Breast epithelium (tissue), 4 donors: ENCODE measurements around the gene P2RY11. TPM values are rescaled to one million over a fixed set of nuclear protein-coding genes. Genes with fewer than 3 reads are reported as not detected.

Source experiments
- DNase-seq, 2 donors: peaks; one replicate each; pipeline ENCODE4 v3.0.0-alpha.2; 2019; ENCODE audit warnings: low spot score in 2 of 2
- H3K27ac ChIP-seq, 2 donors: fragments of 200-600 bp; sonication (generic) in 1 of 2; one replicate each; pipeline ENCODE4 v1.5.1; 2016 to 2019; ENCODE audit warnings: mild to moderate bottlenecking in 1 of 2
- H3K27me3 ChIP-seq, 2 donors: fragments of 200-600 bp; sonication (generic) in 1 of 2; one replicate each; pipeline versions ENCODE4 v1.5.1 to v1.6.0; 2017 to 2019; ENCODE audit warnings: control low read depth in 1 of 2, mild to moderate bottlenecking in 1 of 2
- H3K36me3 ChIP-seq: fragments of 200-600 bp; one replicate; pipeline ENCODE4 v1.5.1; 2019
- H3K4me1 ChIP-seq, 2 donors: fragments of 200-600 bp; sonication (generic); one replicate each; pipeline ENCODE4 v1.5.1; 2016 to 2019; ENCODE audit warnings: control low read depth in 1 of 2
- H3K4me3 ChIP-seq, 3 donors: fragments of 200-600 bp; sonication (generic); 1 replicate in 2 of 3; 2 replicates in 1 of 3; pipeline ENCODE4 v1.5.1; 2016 to 2019; ENCODE audit warnings: mild to moderate bottlenecking in 3 of 3, moderate library complexity in 2 of 3
- H3K9me3 ChIP-seq, 2 donors: fragments of 200-600 bp; sonication (generic) in 1 of 2; one replicate each; pipeline ENCODE4 v1.5.1; 2016 to 2019; ENCODE audit warnings: control low read depth in 1 of 2
- CTCF ChIP-seq, 3 donors: fragments of 450-650 bp; IDR thresholded peaks; one replicate each; pipeline ENCODE4 v1.5.1; 2016 to 2017; ENCODE audit warnings: antibody characterized with exemption in 3 of 3, mild to moderate bottlenecking in 3 of 3, moderate library complexity in 3 of 3
- POLR2A ChIP-seq: fragments of 450-650 bp; IDR thresholded peaks from one replicate; pipeline ENCODE4 v1.6.1; 2016; ENCODE audit warnings: antibody characterized with exemption, mild to moderate bottlenecking, moderate library complexity
- POLR2AphosphoS5 ChIP-seq, 3 donors: sonication (generic); formaldehyde crosslinking; IDR thresholded peaks; one replicate each; pipeline ENCODE4 v1.6.1; 2017; ENCODE audit warnings: antibody characterized with exemption in 3 of 3
- intact Hi-C: fragments of 100-400 bp; cut with DNase I; formaldehyde crosslinking; loops from one replicate; pipeline ENCODE4 v1.15.1; 2023; ENCODE audit warnings: low total_unique reads
- total RNA-seq, 3 donors: library from RNA; depleted of rRNA; stranded (reverse); fragments of >200 nt; gene quantifications; one replicate each; pipeline ENCODE4 v1.1.0, GENCODE V29; 2016

The P2RY11 gene
- total RNA-seq, 3 donors from 2014 or later = 4.0 to 7.2 (median 4.3) TPM

DNA sequence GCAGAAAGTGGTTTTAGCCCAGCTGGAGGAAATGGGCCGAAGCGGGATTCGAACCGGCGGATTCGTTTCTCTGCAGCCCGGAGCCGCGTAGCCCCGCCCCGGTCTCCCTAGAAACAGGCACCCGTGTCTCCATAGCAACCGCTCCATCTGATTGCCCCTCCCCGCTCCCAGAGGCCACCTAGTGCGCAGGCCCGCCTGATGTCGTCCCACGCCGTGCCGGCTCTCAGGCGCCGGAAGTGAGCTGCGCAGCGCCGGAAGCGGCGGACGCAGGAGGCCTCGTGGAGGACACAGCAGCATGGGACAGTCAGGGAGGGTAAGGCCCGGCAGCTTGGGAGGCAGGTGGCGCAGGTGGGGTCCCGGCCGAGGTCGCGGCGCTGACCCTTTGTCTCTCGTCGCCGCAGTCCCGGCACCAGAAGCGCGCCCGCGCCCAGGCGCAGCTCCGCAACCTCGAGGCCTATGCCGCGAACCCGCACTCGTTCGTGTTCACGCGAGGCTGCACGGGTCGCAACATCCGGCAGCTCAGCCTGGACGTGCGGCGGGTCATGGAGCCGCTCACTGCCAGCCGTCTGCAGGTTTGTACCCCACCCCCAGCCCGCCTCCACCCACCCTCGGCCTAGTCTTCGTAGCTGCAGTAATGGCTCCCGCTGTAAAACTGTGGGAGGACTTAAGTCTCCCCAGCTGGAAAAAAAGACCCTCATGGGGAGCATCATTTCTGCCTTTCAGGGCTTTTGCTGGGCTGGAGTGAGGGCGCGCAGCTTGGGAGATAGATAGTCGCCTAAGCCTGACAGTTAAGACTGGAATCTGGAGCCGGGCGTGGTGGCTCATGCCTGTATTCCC is 5.2 kb upstream of the P2RY11 start, which contains the start of gene PPAN:
PPAN (plus strand) TSS at position 263 of the 837 bp plus-strand sequence; CDS start at position 296, 33 bp downstream.
- DNase-seq = peak; percentile 97 to 98
- no peaks in the 10 kb centered on the region for H3K36me3 ChIP-seq
- H3K4me3 ChIP-seq = peak within 1 kb of the TSS; percentile 71 to 92 (median 74)
- peaks cover 0 to 8% of the 10 kb centered on the region in 2 donors for H3K4me1 ChIP-seq
- H3K27me3 ChIP-seq = no peaks in the 10 kb centered on the region
- H3K27ac ChIP-seq = peak within 1 kb of the TSS; percentile 62 to 84
- TF ChIP-seq POLR2AphosphoS5 (IDR thresholded peaks at IDR 0.05) = peak; percentile 75 to 92 (median 88)
- TF ChIP-seq CTCF (IDR thresholded peaks at IDR 0.05) = no peak
- TF ChIP-seq POLR2A = no peak
- intact Hi-C loops = no loop called here
- H3K9me3 ChIP-seq = no peaks in the 10 kb centered on the region

- H3K4me3 ChIP-seq = peak overlapping the region; percentile 71 to 92 (median 74)
- H3K4me1 ChIP-seq = peaks cover 0 to 8% of the 10 kb centered on the region in 2 donors
- H3K27ac ChIP-seq = no peak overlapping the region
- H3K27me3 ChIP-seq = no peaks in the 10 kb centered on the region
- no peaks in the 10 kb centered on the region for H3K36me3 ChIP-seq
- TF ChIP-seq POLR2AphosphoS5 (IDR thresholded peaks at IDR 0.05) = no peak
- no peak for TF ChIP-seq POLR2A
- TF ChIP-seq CTCF (IDR thresholded peaks at IDR 0.05) = no peak
- intact Hi-C loops = no loop called here
- no peak for DNase-seq
- H3K9me3 ChIP-seq = no peaks in the 10 kb centered on the region
Observed at GRCh38 chr19:10107254-10107653, 4.2 kb upstream of the P2RY11 start.

- no peak for DNase-seq
- Histone ChIP-seq H3K27ac (no peak overlapping the region), H3K9me3 (no peaks in the 10 kb centered on the region), H3K27me3 (no peaks in the 10 kb centered on the region), H3K4me1 (peaks cover 0 to 8% of the 10 kb centered on the region in 2 donors), H3K36me3 (no peaks in the 10 kb centered on the region), H3K4me3 (no peak overlapping the region)
- TF ChIP-seq POLR2A (no peak), CTCF (IDR thresholded peaks at IDR 0.05) (no peak), POLR2AphosphoS5 (IDR thresholded peaks at IDR 0.05) (no peak)
- intact Hi-C loops = no loop called here
Observed at GRCh38 chr19:10107817-10108367, 3.6 kb upstream of the P2RY11 start.

- intact Hi-C loops = no loop called here
- no peak overlapping the region for H3K4me3 ChIP-seq
- H3K9me3 ChIP-seq = no peaks in the 10 kb centered on the region
- TF ChIP-seq POLR2A (no peak), POLR2AphosphoS5 (IDR thresholded peaks at IDR 0.05) (no peak), CTCF (IDR thresholded peaks at IDR 0.05) (no peak)
- no peaks in the 10 kb centered on the region for H3K36me3 ChIP-seq
- DNase-seq = no peak
- H3K27ac ChIP-seq = no peak overlapping the region
- no peaks in the 10 kb centered on the region for H3K27me3 ChIP-seq
- H3K4me1 ChIP-seq = peaks cover 0 to 8% of the 10 kb centered on the region in 2 donors
Observed at GRCh38 chr19:10109528-10109927, 2.0 kb upstream of the P2RY11 start.
